ENCODE results near the gene CHI3L2.

The CHI3L2 gene

DNA sequence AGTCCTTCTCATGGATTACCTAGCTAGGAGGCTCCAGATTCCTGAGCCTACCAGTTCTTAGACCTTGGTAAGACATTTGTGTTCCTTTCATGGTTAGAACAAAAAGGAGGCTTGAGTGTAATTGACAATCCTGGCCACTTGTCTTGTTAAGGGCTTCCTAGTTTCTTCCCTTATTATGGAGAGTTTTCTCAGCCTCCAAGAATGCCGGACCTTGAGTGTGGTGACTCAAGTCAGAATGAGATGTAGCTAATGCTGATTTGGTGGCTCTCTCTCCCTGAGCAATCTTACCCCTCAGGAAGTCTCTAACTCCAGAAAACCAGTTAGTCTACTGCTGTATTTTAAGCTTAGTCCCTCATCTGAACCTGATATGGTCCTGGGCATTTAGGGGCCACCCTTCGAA is 14.3 kb downstream of the CHI3L2 start:
- H3K36me3 ChIP-seq (replicated peaks) = no peaks in the 10 kb centered on the region
- in situ Hi-C loops (cut with HindIII; ENCODE audit: low pct_ligation_motif_present, low sequenced_read_pairs) = no loop called here

DNA sequence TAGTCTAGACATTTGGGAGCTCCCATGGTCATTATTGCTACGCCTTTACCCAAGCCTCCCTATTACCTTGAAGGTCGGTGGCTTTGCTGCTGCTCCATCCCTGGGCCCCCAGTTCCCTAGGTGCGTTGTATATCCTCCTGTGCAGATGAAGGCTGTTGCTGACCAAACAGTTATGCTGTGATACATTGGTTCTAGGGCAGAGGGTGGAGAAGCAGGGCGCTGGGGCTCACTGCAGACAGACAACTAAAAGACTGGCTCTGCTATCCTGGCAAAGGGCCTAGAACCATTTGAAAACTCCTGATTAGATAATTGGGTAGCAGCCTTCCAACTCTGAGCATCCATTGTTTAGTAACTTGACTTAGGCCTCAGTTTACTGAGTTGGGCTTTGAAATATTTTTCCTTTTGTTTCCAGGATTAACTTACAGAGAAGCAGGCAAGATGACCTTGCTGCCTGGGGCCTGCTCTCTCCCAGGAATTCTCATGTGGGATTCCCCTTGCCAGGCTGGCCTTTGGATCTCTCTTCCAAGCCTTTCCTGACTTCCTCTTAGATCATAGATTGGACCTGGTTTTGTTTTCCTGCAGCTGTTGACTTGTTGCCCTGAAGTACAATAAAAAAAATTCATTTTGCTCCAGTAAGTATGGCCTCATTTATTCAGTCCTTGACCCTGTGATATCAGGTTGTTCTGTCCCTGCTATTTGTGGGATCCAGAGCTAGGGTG is 15.5 kb downstream of the CHI3L2 start:
- Histone ChIP-seq H3K4me3 (ENCODE audit: low read depth, low read length) (no peak overlapping the region), H3K36me3 (replicated peaks) (no peaks in the 10 kb centered on the region), H3K27me3 (replicated peaks) (no peaks in the 10 kb centered on the region), H3K27ac (no peak overlapping the region)
- no peak for DNase-seq
- in situ Hi-C loops (cut with HindIII; ENCODE audit: low pct_ligation_motif_present, low sequenced_read_pairs) = no loop called here
- TF ChIP-seq, protein P1, sequence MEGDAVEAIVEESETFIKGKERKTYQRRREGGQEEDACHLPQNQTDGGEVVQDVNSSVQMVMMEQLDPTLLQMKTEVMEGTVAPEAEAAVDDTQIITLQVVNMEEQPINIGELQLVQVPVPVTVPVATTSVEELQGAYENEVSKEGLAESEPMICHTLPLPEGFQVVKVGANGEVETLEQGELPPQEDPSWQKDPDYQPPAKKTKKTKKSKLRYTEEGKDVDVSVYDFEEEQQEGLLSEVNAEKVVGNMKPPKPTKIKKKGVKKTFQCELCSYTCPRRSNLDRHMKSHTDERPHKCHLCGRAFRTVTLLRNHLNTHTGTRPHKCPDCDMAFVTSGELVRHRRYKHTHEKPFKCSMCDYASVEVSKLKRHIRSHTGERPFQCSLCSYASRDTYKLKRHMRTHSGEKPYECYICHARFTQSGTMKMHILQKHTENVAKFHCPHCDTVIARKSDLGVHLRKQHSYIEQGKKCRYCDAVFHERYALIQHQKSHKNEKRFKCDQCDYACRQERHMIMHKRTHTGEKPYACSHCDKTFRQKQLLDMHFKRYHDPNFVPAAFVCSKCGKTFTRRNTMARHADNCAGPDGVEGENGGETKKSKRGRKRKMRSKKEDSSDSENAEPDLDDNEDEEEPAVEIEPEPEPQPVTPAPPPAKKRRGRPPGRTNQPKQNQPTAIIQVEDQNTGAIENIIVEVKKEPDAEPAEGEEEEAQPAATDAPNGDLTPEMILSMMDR (IDR thresholded peaks at IDR 0.05; ENCODE audit: low read depth, low read length, missing control alignments) = no peak

More for the DNA sequence above, 14.3 kb downstream of the CHI3L2 start:
- Histone ChIP-seq H3K27me3 (replicated peaks) (no peaks in the 10 kb centered on the region), H3K4me3 (ENCODE audit: low read depth, low read length) (no peak overlapping the region), H3K27ac (no peak overlapping the region)
- TF ChIP-seq, protein P1 (IDR thresholded peaks at IDR 0.05; ENCODE audit: low read depth, low read length, missing control alignments) = no peak
- no peak for DNase-seq

DNA sequence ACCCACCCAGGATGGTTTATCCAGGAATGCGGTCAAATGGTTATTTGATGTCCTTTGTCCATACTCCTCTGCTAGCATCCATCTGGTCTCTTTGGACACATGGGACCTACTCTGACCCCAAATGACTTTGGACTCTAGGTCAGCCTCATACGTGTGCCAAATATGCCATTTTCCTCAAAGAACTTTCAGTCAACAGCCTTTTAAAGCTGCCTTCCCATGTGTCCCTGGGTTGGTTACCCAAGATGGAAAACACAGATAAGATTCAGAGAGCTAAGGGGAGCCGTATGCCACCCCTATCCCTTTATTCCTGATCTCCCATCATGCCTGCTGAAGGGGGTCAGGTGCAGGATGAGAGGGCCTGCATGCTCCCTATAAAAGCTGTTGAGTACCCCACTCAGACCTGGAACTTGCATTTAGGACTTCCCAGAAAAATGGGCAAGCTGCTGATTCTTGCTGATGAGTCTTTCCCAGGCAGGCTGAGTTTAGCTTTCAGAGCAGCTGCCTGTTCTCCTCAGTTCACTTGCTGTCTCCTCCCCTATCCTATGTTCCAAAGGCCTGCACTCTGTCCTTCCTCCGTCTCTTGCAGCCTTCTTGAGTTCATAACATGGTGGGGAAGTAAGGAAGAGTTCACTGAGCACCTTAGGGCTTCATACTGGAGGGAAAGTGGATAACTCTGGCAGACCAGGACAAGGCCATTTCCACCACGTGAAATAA is 19.8 kb downstream of the CHI3L2 start:
- Histone ChIP-seq H3K27me3 (replicated peaks) (no peaks in the 10 kb centered on the region), H3K36me3 (replicated peaks) (no peaks in the 10 kb centered on the region), H3K27ac (no peak overlapping the region), H3K4me3 (ENCODE audit: low read depth, low read length) (no peak overlapping the region)
- no peak for DNase-seq
- in situ Hi-C loops (cut with HindIII; ENCODE audit: low pct_ligation_motif_present, low sequenced_read_pairs) = no loop called here
- TF ChIP-seq, protein P1 (IDR thresholded peaks at IDR 0.05; ENCODE audit: low read depth, low read length, missing control alignments) = no peak

DNA sequence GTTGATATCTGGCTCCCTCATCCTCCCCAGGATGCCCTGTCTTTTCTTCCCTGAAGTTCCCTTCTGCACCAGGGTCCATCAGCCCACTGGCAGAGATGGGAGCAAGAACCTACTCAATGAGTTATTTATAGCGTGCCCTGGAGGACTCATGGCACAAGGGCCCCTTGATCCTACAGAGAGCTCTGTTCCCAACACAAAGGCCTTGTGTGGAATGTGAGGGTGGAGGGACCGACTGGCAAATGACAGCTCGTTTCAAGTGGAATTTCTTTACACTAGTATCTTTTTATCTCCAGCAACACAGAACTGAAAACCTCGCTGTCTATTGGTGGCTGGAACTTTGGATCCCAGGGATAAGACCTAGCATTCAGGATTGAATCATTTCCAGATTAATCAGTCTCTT is 22.4 kb downstream of the CHI3L2 start:
- H3K36me3 ChIP-seq (replicated peaks) = no peaks in the 10 kb centered on the region
- no peak overlapping the region for H3K4me3 ChIP-seq (ENCODE audit: low read depth, low read length)
- TF ChIP-seq, protein P1 (IDR thresholded peaks at IDR 0.05; ENCODE audit: low read depth, low read length, missing control alignments) = no peak
- no peak overlapping the region for H3K27ac ChIP-seq
- no peaks in the 10 kb centered on the region for H3K27me3 ChIP-seq (replicated peaks)
- no peak for DNase-seq
- in situ Hi-C loops (cut with HindIII; ENCODE audit: low pct_ligation_motif_present, low sequenced_read_pairs) = no loop called here

DNA sequence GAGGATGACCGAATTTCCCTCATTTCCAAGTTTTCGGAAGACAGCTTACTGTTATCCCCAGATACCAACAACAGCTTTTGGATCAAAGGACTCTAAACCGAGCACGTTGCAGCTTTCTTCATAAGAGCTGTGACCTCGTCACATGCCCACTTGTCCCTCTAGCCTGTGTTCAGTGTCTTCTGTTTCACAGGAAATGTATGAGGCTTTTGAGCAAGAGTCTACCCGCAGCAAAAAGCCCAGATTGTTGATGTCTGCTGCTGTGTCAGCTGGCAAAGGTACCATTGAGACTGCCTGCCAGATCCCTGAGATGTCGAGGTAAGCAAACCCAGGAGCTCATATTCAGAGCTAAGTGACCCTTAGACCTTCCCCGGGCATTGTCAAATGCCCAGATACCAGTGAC is 24.1 kb downstream of the CHI3L2 start:
- H3K36me3 ChIP-seq (replicated peaks) = no peaks in the 10 kb centered on the region
- DNase-seq = no peak

More for the DNA sequence above, 24.1 kb downstream of the CHI3L2 start:
- Histone ChIP-seq H3K4me3 (ENCODE audit: low read depth, low read length) (no peak overlapping the region), H3K27ac (no peak overlapping the region), H3K27me3 (replicated peaks) (no peaks in the 10 kb centered on the region)
- TF ChIP-seq, protein P1 (IDR thresholded peaks at IDR 0.05; ENCODE audit: low read depth, low read length, missing control alignments) = no peak
- in situ Hi-C loops (cut with HindIII; ENCODE audit: low pct_ligation_motif_present, low sequenced_read_pairs) = no loop called here
